ENCODE results near the gene VASP. TPM values are rescaled to one million over a fixed set of nuclear protein-coding genes. Genes with fewer than 3 reads are reported as not detected.

Gene VASP
- total and polyA plus RNA-seq, 9 of the 15 experiments (the other 6 are each of a cell fraction or from before 2014, with no cell fraction given): 16.7 to 261 (median 112) TPM

DNA sequence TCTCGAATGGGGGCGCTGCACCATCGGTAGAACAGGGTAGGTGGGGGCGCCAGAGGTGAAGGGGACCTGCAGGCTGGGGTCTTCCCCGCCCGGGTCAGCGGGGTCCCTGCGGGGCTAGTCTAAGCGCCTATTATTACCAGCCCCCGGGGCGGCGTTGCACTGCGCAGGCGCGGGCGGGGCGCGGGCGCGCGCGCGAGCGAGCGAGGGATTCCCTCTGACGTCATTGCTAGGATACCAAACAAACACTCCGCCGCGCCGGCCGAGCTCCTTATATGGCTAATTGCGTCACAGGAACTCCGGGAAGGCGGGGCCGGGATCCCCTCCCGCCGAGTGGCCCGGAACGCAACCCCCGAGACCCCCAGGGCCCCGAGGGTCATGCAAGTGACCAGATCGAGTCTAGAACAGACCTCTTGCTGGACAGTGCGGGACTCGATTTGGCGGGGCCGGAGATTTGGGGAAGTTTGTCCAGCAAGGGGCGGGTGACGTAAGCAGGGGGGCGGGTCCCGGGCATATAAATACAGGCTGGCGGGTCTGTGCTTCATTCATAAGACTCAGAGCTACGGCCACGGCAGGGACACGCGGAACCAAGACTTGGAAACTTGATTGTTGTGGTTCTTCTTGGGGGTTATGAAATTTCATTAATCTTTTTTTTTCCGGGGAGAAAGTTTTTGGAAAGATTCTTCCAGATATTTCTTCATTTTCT is 39.7 kb upstream of the VASP start, which contains the start of gene FOSB (continued):
- TF ChIP-seq ATF4 (CRISPR knock-in tag; IDR thresholded peaks at IDR 0.05) (no peak), HMBOX1 (IDR thresholded peaks at IDR 0.05) (no peak), TFE3 (CRISPR knock-in tag; IDR thresholded peaks at IDR 0.05) (no peak), CHCHD3 (CRISPR knock-in tag; IDR thresholded peaks at IDR 0.05) (no peak), GABPB2 (CRISPR knock-in tag; conservative IDR thresholded peaks at IDR 0.05) (no peak), FOXK1 (CRISPR knock-in tag; IDR thresholded peaks at IDR 0.05; ENCODE audit: borderline replicate concordance) (no peak), MNT (conservative IDR thresholded peaks at IDR 0.05) (peak; percentile 92 to 96), ZFPM2 (CRISPR knock-in tag; IDR thresholded peaks at IDR 0.05) (no peak), NELFE (IDR thresholded peaks at IDR 0.05; ENCODE audit: insufficient read depth, insufficient read length) (no peak), HDAC1 (IDR thresholded peaks at IDR 0.05) (peak; percentile 21 to 91; a peak in 3 of 4 replicates), MTF1 (CRISPR knock-in tag; IDR thresholded peaks at IDR 0.05; ENCODE audit: borderline replicate concordance) (no peak)
- TF ChIP-seq, protein P1, sequence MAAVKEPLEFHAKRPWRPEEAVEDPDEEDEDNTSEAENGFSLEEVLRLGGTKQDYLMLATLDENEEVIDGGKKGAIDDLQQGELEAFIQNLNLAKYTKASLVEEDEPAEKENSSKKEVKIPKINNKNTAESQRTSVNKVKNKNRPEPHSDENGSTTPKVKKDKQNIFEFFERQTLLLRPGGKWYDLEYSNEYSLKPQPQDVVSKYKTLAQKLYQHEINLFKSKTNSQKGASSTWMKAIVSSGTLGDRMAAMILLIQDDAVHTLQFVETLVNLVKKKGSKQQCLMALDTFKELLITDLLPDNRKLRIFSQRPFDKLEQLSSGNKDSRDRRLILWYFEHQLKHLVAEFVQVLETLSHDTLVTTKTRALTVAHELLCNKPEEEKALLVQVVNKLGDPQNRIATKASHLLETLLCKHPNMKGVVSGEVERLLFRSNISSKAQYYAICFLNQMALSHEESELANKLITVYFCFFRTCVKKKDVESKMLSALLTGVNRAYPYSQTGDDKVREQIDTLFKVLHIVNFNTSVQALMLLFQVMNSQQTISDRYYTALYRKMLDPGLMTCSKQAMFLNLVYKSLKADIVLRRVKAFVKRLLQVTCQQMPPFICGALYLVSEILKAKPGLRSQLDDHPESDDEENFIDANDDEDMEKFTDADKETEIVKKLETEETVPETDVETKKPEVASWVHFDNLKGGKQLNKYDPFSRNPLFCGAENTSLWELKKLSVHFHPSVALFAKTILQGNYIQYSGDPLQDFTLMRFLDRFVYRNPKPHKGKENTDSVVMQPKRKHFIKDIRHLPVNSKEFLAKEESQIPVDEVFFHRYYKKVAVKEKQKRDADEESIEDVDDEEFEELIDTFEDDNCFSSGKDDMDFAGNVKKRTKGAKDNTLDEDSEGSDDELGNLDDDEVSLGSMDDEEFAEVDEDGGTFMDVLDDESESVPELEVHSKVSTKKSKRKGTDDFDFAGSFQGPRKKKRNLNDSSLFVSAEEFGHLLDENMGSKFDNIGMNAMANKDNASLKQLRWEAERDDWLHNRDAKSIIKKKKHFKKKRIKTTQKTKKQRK (IDR thresholded peaks at IDR 0.05; ENCODE audit: borderline replicate concordance, low read depth, low read length): no peak
- TF ChIP-seq, protein P2, sequence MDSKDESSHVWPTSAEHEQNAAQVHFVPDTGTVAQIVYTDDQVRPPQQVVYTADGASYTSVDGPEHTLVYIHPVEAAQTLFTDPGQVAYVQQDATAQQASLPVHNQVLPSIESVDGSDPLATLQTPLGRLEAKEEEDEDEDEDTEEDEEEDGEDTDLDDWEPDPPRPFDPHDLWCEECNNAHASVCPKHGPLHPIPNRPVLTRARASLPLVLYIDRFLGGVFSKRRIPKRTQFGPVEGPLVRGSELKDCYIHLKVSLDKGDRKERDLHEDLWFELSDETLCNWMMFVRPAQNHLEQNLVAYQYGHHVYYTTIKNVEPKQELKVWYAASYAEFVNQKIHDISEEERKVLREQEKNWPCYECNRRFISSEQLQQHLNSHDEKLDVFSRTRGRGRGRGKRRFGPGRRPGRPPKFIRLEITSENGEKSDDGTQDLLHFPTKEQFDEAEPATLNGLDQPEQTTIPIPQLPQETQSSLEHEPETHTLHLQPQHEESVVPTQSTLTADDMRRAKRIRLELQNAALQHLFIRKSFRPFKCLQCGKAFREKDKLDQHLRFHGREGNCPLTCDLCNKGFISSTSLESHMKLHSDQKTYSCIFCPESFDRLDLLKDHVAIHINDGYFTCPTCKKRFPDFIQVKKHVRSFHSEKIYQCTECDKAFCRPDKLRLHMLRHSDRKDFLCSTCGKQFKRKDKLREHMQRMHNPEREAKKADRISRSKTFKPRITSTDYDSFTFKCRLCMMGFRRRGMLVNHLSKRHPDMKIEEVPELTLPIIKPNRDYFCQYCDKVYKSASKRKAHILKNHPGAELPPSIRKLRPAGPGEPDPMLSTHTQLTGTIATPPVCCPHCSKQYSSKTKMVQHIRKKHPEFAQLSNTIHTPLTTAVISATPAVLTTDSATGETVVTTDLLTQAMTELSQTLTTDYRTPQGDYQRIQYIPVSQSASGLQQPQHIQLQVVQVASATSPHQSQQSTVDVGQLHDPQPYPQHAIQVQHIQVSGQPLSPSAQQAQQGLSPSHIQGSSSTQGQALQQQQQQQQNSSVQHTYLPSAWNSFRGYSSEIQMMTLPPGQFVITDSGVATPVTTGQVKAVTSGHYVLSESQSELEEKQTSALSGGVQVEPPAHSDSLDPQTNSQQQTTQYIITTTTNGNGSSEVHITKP (IDR thresholded peaks at IDR 0.05; ENCODE audit: partially characterized antibody): no peak

Data from K562 (cell line).